WTC11 (cell line): ENCODE results near the gene XPO6. TPM values are rescaled to one million over a fixed set of nuclear protein-coding genes. Genes with fewer than 3 reads are reported as not detected.

Experiments
- ATAC-seq: fragments of 200-7000 bp; cut with Tn5 transposase; 2 replicates; pipeline ENCODE4 v1.10.0; 2021; ENCODE audit warnings: mild to moderate bottlenecking, moderate library complexity
- CTCF ChIA-PET: fragments of 300-600 bp; sonication (Branson Sonifier 250); formaldehyde crosslinking; loops from one replicate; lab custom pipeline; 2021; ENCODE audit warnings: antibody characterized with exemption; lab: Charles Lee
- POLR2A ChIA-PET: fragments of 350-600 bp; sonication (Branson Sonifier 250); formaldehyde crosslinking; loops from one replicate; lab custom pipeline; 2021; ENCODE audit warnings: antibody characterized with exemption; lab: Charles Lee
- DNase-seq: peaks from one replicate; pipeline ENCODE4 v3.0.0; 2021; ENCODE audit warnings: low spot score
- H3K27ac Mint-ChIP-seq: 2 replicates; pipeline ENCODE4 v1.8.0; 2021; ENCODE audit warnings: mixed read lengths
- H3K27me3 Mint-ChIP-seq: 2 replicates; pipeline ENCODE4 v1.8.0; 2021; ENCODE audit warnings: low read depth, mild to moderate bottlenecking, moderate library complexity, mixed read lengths
- H3K36me3 Mint-ChIP-seq: 2 replicates; pipeline ENCODE4 v1.8.0; 2021; ENCODE audit warnings: mixed read lengths
- H3K4me1 Mint-ChIP-seq: 2 replicates; pipeline ENCODE4 v1.8.0; 2022; ENCODE audit warnings: mixed read lengths
- H3K4me3 Mint-ChIP-seq: 2 replicates; pipeline ENCODE4 v1.8.0; 2021; ENCODE audit warnings: mild to moderate bottlenecking, moderate library complexity, mixed read lengths
- H3K9me3 Mint-ChIP-seq: 2 replicates; pipeline ENCODE4 v1.8.0; 2021; ENCODE audit warnings: mixed read lengths
- ATF1 ChIP-seq: sonication (generic); formaldehyde crosslinking; IDR thresholded peaks from 2 replicates; pipeline ENCODE4 v1.8.1; 2023; ENCODE audit warnings: mild to moderate bottlenecking, moderate library complexity, missing genetic modification reagents
- CBFB ChIP-seq: sonication (generic); formaldehyde crosslinking; IDR thresholded peaks from 2 replicates; pipeline ENCODE4 v1.8.1; 2022; ENCODE audit warnings: mild to moderate bottlenecking, low read depth, missing genetic modification reagents
- CDX4 ChIP-seq: fragments of 250-450 bp; sonication (Bioruptor Pico); IDR thresholded peaks from 2 replicates; pipeline ENCODE4 v1.9.0; 2021; ENCODE audit warnings: moderate library complexity, mild to moderate bottlenecking, inconsistent platforms, borderline replicate concordance
- CREM ChIP-seq: sonication (generic); formaldehyde crosslinking; IDR thresholded peaks from 2 replicates; pipeline ENCODE4 v1.8.1; 2022; ENCODE audit warnings: mild to moderate bottlenecking, missing genetic modification reagents, moderate library complexity
- ETV6 ChIP-seq: sonication (generic); formaldehyde crosslinking; IDR thresholded peaks from 2 replicates; pipeline ENCODE4 v1.8.1; 2022; ENCODE audit warnings: mild to moderate bottlenecking, missing genetic modification reagents
- HMGXB4 ChIP-seq: sonication (generic); formaldehyde crosslinking; IDR thresholded peaks from 2 replicates; pipeline ENCODE4 v1.8.1; 2023; ENCODE audit warnings: mild to moderate bottlenecking, moderate library complexity, missing genetic modification reagents
- NR2C2 ChIP-seq: sonication (generic); formaldehyde crosslinking; IDR thresholded peaks from 2 replicates; pipeline ENCODE4 v1.8.0; 2022; ENCODE audit warnings: mild to moderate bottlenecking, missing genetic modification reagents
- SMAD4 ChIP-seq: sonication (generic); formaldehyde crosslinking; IDR thresholded peaks from 2 replicates; pipeline ENCODE4 v1.8.0; 2022; ENCODE audit warnings: mild to moderate bottlenecking, missing genetic modification reagents
- SOX15 ChIP-seq: fragments of 250-450 bp; sonication (Bioruptor Pico); IDR thresholded peaks from 2 replicates; pipeline ENCODE4 v1.9.0; 2021; ENCODE audit warnings: mild to moderate bottlenecking
- TP53 ChIP-seq: sonication (generic); formaldehyde crosslinking; IDR thresholded peaks from 2 replicates; pipeline ENCODE4 v1.8.1; 2023; ENCODE audit warnings: mild to moderate bottlenecking, missing genetic modification reagents
- ZBTB21 ChIP-seq: sonication (generic); formaldehyde crosslinking; IDR thresholded peaks from 2 replicates; pipeline ENCODE4 v1.8.1; 2023; ENCODE audit warnings: mild to moderate bottlenecking, missing genetic modification reagents, borderline replicate concordance
- ZNF138 ChIP-seq: sonication (generic); formaldehyde crosslinking; conservative IDR thresholded peaks from 2 replicates; pipeline ENCODE4 v1.8.1; 2022; ENCODE audit warnings: mild to moderate bottlenecking, moderate library complexity, missing genetic modification reagents
- ZNF317 ChIP-seq: sonication (generic); formaldehyde crosslinking; IDR thresholded peaks from 2 replicates; pipeline ENCODE4 v1.8.1; 2023; ENCODE audit warnings: low read depth, mild to moderate bottlenecking, moderate library complexity, missing genetic modification reagents, borderline replicate concordance
- ZNF396 ChIP-seq: fragments of 250-450 bp; sonication (Bioruptor Pico); IDR thresholded peaks from 2 replicates; pipeline ENCODE4 v1.8.0; 2021; ENCODE audit warnings: mild to moderate bottlenecking, moderate library complexity, borderline replicate concordance
- total RNA-seq: library from RNA; stranded (reverse); gene quantifications from 3 replicates; pipeline ENCODE4 v1.2.3, GENCODE V29; 2021
- TF ChIP-seq, protein P1 (sequence below): sonication (generic); formaldehyde crosslinking; IDR thresholded peaks from 2 replicates; pipeline ENCODE4 v1.8.1; 2022; ENCODE audit warnings: missing genetic modification reagents, borderline replicate concordance
- TF ChIP-seq, protein P2 (sequence below): sonication (generic); formaldehyde crosslinking; IDR thresholded peaks from 2 replicates; pipeline ENCODE4 v1.8.0; 2022; ENCODE audit warnings: mild to moderate bottlenecking, missing genetic modification reagents
- TF ChIP-seq, protein P3 (sequence below): sonication (generic); formaldehyde crosslinking; conservative IDR thresholded peaks from 2 replicates; pipeline ENCODE4 v1.8.1; 2023; ENCODE audit warnings: mild to moderate bottlenecking, low read depth, missing genetic modification reagents, moderate library complexity
- TF ChIP-seq, protein P4 (sequence below): sonication (generic); formaldehyde crosslinking; IDR thresholded peaks from 2 replicates; pipeline ENCODE4 v1.8.0; 2022; ENCODE audit warnings: mild to moderate bottlenecking, missing genetic modification reagents
- TF ChIP-seq, protein P5 (sequence below): fragments of 250-450 bp; sonication (Bioruptor Pico); IDR thresholded peaks from 2 replicates; pipeline ENCODE4 v1.9.0; 2021; ENCODE audit warnings: mild to moderate bottlenecking, borderline replicate concordance

XPO6 gene
- total RNA-seq, 1 experiment from 2014 or later = 160 TPM

- Mint-ChIP-seq H3K4me3 (no peak overlapping the region), H3K27ac (no peak overlapping the region), H3K36me3 (peaks cover 46% of the 10 kb centered on the region), H3K27me3 (no peaks in the 10 kb centered on the region), H3K4me1 (no peaks in the 10 kb centered on the region), H3K9me3 (no peaks in the 10 kb centered on the region)
- TF ChIP-seq TP53 (CRISPR knock-in tag) = no peak
- TF ChIP-seq, protein P1, sequence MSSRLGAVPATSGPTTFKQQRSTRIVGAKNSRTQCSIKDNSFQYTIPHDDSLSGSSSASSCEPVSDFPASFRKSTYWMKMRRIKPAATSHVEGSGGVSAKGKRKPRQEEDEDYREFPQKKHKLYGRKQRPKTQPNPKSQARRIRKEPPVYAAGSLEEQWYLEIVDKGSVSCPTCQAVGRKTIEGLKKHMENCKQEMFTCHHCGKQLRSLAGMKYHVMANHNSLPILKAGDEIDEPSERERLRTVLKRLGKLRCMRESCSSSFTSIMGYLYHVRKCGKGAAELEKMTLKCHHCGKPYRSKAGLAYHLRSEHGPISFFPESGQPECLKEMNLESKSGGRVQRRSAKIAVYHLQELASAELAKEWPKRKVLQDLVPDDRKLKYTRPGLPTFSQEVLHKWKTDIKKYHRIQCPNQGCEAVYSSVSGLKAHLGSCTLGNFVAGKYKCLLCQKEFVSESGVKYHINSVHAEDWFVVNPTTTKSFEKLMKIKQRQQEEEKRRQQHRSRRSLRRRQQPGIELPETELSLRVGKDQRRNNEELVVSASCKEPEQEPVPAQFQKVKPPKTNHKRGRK (CRISPR knock-in tag) = no peak
- TF ChIP-seq HMGXB4 = no peak
- TF ChIP-seq SOX15 (CRISPR knock-in tag) = no peak
- TF ChIP-seq, protein P2, sequence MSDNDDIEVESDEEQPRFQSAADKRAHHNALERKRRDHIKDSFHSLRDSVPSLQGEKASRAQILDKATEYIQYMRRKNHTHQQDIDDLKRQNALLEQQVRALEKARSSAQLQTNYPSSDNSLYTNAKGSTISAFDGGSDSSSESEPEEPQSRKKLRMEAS = no peak
- TF ChIP-seq NR2C2 = no peak
- TF ChIP-seq CDX4 (CRISPR knock-in tag) = no peak
- no peak for TF ChIP-seq ETV6 (CRISPR knock-in tag)
- TF ChIP-seq ZNF138 (CRISPR knock-in tag) = no peak
- TF ChIP-seq ATF1 (CRISPR knock-in tag) = no peak
- TF ChIP-seq CREM (CRISPR knock-in tag) = no peak
- TF ChIP-seq, protein P3, sequence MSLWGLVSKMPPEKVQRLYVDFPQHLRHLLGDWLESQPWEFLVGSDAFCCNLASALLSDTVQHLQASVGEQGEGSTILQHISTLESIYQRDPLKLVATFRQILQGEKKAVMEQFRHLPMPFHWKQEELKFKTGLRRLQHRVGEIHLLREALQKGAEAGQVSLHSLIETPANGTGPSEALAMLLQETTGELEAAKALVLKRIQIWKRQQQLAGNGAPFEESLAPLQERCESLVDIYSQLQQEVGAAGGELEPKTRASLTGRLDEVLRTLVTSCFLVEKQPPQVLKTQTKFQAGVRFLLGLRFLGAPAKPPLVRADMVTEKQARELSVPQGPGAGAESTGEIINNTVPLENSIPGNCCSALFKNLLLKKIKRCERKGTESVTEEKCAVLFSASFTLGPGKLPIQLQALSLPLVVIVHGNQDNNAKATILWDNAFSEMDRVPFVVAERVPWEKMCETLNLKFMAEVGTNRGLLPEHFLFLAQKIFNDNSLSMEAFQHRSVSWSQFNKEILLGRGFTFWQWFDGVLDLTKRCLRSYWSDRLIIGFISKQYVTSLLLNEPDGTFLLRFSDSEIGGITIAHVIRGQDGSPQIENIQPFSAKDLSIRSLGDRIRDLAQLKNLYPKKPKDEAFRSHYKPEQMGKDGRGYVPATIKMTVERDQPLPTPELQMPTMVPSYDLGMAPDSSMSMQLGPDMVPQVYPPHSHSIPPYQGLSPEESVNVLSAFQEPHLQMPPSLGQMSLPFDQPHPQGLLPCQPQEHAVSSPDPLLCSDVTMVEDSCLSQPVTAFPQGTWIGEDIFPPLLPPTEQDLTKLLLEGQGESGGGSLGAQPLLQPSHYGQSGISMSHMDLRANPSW (CRISPR knock-in tag) = no peak
- TF ChIP-seq CBFB (CRISPR knock-in tag) = no peak
- no peak for TF ChIP-seq ZBTB21 (CRISPR knock-in tag)
- TF ChIP-seq SMAD4 (CRISPR knock-in tag) = no peak
- no peak for TF ChIP-seq ZNF317 (CRISPR knock-in tag)
- TF ChIP-seq, protein P4, sequence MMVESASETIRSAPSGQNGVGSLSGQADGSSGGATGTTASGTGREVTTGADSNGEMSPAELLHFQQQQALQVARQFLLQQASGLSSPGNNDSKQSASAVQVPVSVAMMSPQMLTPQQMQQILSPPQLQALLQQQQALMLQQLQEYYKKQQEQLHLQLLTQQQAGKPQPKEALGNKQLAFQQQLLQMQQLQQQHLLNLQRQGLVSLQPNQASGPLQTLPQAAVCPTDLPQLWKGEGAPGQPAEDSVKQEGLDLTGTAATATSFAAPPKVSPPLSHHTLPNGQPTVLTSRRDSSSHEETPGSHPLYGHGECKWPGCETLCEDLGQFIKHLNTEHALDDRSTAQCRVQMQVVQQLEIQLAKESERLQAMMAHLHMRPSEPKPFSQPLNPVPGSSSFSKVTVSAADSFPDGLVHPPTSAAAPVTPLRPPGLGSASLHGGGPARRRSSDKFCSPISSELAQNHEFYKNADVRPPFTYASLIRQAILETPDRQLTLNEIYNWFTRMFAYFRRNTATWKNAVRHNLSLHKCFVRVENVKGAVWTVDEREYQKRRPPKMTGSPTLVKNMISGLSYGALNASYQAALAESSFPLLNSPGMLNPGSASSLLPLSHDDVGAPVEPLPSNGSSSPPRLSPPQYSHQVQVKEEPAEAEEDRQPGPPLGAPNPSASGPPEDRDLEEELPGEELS (CRISPR knock-in tag) = no peak
- TF ChIP-seq, protein P5, sequence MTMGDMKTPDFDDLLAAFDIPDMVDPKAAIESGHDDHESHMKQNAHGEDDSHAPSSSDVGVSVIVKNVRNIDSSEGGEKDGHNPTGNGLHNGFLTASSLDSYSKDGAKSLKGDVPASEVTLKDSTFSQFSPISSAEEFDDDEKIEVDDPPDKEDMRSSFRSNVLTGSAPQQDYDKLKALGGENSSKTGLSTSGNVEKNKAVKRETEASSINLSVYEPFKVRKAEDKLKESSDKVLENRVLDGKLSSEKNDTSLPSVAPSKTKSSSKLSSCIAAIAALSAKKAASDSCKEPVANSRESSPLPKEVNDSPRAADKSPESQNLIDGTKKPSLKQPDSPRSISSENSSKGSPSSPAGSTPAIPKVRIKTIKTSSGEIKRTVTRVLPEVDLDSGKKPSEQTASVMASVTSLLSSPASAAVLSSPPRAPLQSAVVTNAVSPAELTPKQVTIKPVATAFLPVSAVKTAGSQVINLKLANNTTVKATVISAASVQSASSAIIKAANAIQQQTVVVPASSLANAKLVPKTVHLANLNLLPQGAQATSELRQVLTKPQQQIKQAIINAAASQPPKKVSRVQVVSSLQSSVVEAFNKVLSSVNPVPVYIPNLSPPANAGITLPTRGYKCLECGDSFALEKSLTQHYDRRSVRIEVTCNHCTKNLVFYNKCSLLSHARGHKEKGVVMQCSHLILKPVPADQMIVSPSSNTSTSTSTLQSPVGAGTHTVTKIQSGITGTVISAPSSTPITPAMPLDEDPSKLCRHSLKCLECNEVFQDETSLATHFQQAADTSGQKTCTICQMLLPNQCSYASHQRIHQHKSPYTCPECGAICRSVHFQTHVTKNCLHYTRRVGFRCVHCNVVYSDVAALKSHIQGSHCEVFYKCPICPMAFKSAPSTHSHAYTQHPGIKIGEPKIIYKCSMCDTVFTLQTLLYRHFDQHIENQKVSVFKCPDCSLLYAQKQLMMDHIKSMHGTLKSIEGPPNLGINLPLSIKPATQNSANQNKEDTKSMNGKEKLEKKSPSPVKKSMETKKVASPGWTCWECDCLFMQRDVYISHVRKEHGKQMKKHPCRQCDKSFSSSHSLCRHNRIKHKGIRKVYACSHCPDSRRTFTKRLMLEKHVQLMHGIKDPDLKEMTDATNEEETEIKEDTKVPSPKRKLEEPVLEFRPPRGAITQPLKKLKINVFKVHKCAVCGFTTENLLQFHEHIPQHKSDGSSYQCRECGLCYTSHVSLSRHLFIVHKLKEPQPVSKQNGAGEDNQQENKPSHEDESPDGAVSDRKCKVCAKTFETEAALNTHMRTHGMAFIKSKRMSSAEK (CRISPR knock-in tag) = no peak
- TF ChIP-seq ZNF396 = no peak
- ChIA-PET POLR2A (no interaction called here), CTCF (interaction anchor here (0.7 to 1.0 kb wide), 2 partner anchors 28 to 121 kb away, joined by 3 to 4 read pairs; no protein-coding TSS in a partner anchor)
- DNase-seq = no peak
- ATAC-seq = no peak
These were observed 93.1 kb downstream of the XPO6 start for GRCh38 chr16:28118637-28119036.
